SK-N-SH treated with all-trans-retinoic acid at 6 μM for 48 hours (cell line): ENCODE measurements around the gene EPB41L1.

Experiments
- ARNTL ChIP-seq: fragments of 450-650 bp; formaldehyde crosslinking; IDR thresholded peaks from 2 replicates; pipeline ENCODE4 v1.5.0; 2020; ENCODE audit warnings: low read depth, mild to moderate bottlenecking, moderate library complexity, borderline replicate concordance
- CREB5 ChIP-seq: fragments of 250-450 bp; sonication (Bioruptor Pico); IDR thresholded peaks from 2 replicates; pipeline ENCODE4 v1.5.1; 2020; ENCODE audit warnings: low read depth, mild to moderate bottlenecking, moderate library complexity
- CSRNP3 ChIP-seq: fragments of 250-450 bp; sonication (Bioruptor Pico); IDR thresholded peaks from 2 replicates; pipeline ENCODE4 v1.5.1; 2021; ENCODE audit warnings: mild to moderate bottlenecking, moderate library complexity
- ISL1 ChIP-seq: fragments of 250-450 bp; sonication (Bioruptor Pico); IDR thresholded peaks from 2 replicates; pipeline ENCODE4 v2.1.2; 2022; ENCODE audit warnings: mild to moderate bottlenecking, moderate library complexity
- POU6F1 ChIP-seq: fragments of 250-450 bp; sonication (Bioruptor Pico); IDR thresholded peaks from 2 replicates; pipeline ENCODE4 v1.8.0; 2021; ENCODE audit warnings: low read depth, mild to moderate bottlenecking, moderate library complexity, borderline replicate concordance
- RARB ChIP-seq: fragments of 250-450 bp; sonication (Bioruptor Pico); IDR thresholded peaks from 2 replicates; pipeline ENCODE4 v1.8.0; 2021; ENCODE audit warnings: mild to moderate bottlenecking, moderate library complexity
- SNAI2 ChIP-seq: fragments of 250-450 bp; sonication (Bioruptor Pico); IDR thresholded peaks from 2 replicates; pipeline ENCODE4 v1.5.0; 2020; ENCODE audit warnings: mild to moderate bottlenecking, moderate library complexity
- TSHZ2 ChIP-seq: fragments of 250-450 bp; sonication (Bioruptor Pico); IDR thresholded peaks from 2 replicates; pipeline ENCODE4 v1.5.0; 2020; ENCODE audit warnings: mild to moderate bottlenecking, moderate library complexity
- ZFP30 ChIP-seq: fragments of 450-650 bp; formaldehyde crosslinking; IDR thresholded peaks from 2 replicates; pipeline ENCODE4 v1.5.0; 2022; ENCODE audit warnings: mild to moderate bottlenecking, moderate library complexity
- ZNF565 ChIP-seq: fragments of 450-650 bp; formaldehyde crosslinking; conservative IDR thresholded peaks from 2 replicates; pipeline ENCODE4 v1.5.0; 2020; ENCODE audit warnings: low read depth, mild to moderate bottlenecking, moderate library complexity
- ZNF70 ChIP-seq: fragments of 450-650 bp; formaldehyde crosslinking; IDR thresholded peaks from 2 replicates; pipeline ENCODE4 v1.5.0; 2020; ENCODE audit warnings: mild to moderate bottlenecking, moderate library complexity
- ZNF8 ChIP-seq: fragments of 450-650 bp; formaldehyde crosslinking; IDR thresholded peaks from 2 replicates; pipeline ENCODE4 v1.5.0; 2020; ENCODE audit warnings: mild to moderate bottlenecking, moderate library complexity

GRCh38 chr20:36175475-36175995 is 21.0 kb downstream of the EPB41L1 start:
- TF ChIP-seq ARNTL (CRISPR knock-in tag) (no peak), RARB (CRISPR knock-in tag) (no peak), POU6F1 (CRISPR knock-in tag) (no peak), ZNF565 (no peak), ZFP30 (CRISPR knock-in tag) (no peak), SNAI2 (CRISPR knock-in tag) (no peak), ISL1 (CRISPR knock-in tag) (no peak), ZNF8 (CRISPR knock-in tag) (no peak), TSHZ2 (CRISPR knock-in tag) (no peak), CSRNP3 (CRISPR knock-in tag) (no peak), CREB5 (no peak), ZNF70 (CRISPR knock-in tag) (no peak)
